Upper lobe of left lung (tissue), 4 donors: ENCODE measurements around the gene METTL15.
"Not testable (repeated sequence)": the region's sequence is repeated elsewhere in the genome, so short reads cannot be mapped to it uniquely, and the experiment has no call there.

Source experiments
- CTCF ChIP-seq, 6 experiments: fragments of 450-650 bp in 4 of 6; fragments of 200-600 bp in 2 of 6; sonication (generic) in 2 of 6; IDR thresholded peaks; one replicate each; pipeline ENCODE4 v1.5.1; 2016 to 2019; ENCODE audit warnings: antibody characterized with exemption in 6 of 6
- EP300 ChIP-seq, 4 donors: sonication (generic); formaldehyde crosslinking; IDR thresholded peaks; one replicate each; pipeline ENCODE4 v1.5.1; 2017; ENCODE audit warnings: antibody characterized with exemption in 4 of 4, control low read depth in 2 of 4
- POLR2A ChIP-seq, 4 donors: fragments of 450-650 bp; IDR thresholded peaks; one replicate each; pipeline ENCODE4 v1.5.1; 2016 to 2017; ENCODE audit warnings: antibody characterized with exemption in 4 of 4, mild to moderate bottlenecking in 2 of 4

GRCh38 chr11:28102300-28102699, 5.9 kb upstream of the METTL15 start:
- not testable (repeated sequence) for TF ChIP-seq CTCF, EP300, POLR2A (IDR thresholded peaks at IDR 0.05)
